Iris pigment epithelial cell (primary cell): ENCODE data around the gene FLCN.

ENCODE experiments used
- DNase-seq: peaks from one replicate; pipeline ENCODE4 v3.0.0-alpha.2; 2011; ENCODE audit warnings: low read depth

Gene FLCN

DNA sequence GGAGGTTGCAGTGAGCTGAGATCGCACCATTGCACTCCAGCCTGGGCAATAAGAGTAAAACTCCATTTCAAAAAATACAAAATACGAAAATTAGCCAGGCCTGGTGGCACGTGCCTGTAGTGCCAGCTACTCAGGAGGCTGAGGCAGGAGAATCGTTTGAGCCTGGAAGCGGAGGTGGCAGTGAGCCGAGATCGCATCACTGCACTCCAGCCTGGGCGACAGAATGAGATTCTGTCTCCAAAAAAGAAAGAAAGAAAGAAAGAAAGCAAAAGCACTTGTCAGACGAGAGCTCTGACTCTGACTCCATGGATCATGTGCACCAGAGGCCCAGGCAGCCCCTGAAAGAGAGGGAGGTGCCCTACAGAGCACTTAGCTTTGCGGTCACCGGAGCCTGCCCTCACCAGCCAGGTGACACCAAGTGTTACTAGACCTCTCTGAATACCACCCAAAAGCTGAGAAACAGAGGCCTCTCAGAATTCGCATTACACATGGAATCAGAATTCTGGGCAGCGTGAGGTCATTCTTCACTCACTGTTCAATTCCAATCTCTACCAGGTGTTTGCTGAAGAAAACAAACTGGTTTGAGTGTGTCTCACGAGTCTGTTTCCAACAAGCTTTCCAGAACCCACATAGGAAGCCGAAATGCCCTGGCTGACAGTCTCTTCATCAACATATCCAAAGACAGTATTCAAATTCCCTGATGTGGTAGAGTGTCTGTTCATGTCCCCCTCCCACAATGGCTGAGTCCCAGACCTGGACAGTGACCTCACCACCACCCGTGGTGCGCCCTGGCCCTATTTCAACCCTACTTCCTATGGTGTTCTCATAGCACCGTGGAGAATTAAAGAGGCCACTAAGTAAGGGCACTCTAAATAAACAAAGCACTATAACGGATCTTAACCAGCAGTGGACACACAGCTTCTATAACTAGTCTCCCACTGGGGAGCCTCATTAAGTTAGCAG is 1.5 kb downstream of the FLCN start:
- DNase-seq: peak; percentile 45

- DNase-seq: no peak
Observed at GRCh38 chr17:17232303-17232621, 4.7 kb downstream of the FLCN start.

DNA sequence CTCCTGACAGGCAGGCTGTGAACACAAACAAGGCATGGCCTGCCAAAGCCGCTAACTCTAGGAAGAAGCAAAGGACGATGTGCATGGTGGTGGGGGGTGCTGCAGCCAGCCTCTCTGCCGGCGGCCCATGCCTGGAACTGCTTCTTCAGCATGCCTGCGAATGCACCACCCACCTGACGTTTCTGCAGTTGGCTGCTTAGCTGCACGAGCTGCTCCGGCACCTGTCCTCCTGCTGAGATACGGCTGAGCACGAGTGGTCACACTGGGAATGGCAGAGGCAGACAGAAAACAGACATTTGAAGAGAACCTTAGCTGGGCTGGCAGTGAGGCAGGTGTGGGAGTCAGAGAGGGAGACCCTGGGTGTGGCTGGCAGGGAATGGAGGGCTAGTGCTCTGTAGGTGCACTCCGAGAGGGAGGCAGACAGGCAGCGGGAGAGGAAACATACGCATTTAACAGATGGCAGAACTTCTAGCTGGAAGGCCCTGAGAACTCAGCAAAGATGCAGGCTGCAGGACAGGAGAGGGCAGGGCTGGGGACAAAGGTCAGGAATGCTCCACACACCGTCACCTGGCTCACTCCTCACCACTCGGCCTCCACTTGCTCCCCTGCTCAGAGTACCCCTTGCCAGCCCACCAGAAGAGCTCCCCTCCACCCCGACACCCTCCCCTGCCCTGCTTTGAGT is 5.2 kb downstream of the FLCN start:
- no peak for DNase-seq

- no peak for DNase-seq
Observed at GRCh38 chr17:17229416-17230384, 7.3 kb downstream of the FLCN start.

GRCh38 chr17:17228521-17229279 is 8.3 kb downstream of the FLCN start:
- DNase-seq: no peak

DNA sequence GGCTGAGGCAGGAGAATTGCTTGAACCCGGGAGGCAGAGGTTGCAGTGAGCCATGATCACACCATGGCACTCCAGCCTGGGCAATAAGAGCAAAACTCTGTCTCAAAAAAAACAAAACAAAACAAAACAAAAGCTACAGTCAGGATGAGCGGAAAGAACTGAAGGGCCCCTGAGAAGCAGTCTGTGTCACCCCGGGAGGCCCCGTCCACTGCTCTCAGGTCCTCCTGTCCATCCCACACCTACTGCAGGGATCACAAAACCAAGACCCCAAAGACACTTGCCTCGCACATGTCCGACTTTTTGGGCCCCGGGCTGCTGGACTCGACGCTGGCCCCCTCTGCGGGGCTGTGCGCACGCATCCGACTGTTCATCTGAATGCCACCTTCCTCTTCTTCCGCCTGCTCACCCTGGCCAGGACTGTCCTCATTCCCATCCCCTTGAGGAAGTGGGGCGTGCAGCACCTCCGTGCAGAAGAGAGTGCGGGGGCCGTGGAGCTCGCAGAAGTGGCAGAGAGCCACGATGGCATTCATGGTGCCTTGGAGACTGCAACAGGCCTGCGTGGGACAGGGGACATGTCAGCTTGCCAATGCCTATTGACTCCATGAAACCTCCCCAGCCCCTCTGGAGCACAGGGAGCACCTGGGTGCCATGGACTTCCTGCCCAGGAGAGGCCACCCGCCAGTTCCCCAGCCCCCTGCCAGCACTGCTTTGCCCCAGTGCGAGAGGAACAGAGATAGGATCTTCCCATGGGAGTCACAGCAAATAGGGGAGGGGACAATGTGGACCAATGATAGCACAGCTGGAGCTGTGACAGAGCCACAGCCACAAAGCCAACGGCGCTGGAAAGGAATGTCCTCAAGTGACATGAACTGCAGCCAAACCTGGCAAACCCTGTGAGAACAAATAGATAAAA is 9.1 kb downstream of the FLCN start:
- DNase-seq: no peak

DNA sequence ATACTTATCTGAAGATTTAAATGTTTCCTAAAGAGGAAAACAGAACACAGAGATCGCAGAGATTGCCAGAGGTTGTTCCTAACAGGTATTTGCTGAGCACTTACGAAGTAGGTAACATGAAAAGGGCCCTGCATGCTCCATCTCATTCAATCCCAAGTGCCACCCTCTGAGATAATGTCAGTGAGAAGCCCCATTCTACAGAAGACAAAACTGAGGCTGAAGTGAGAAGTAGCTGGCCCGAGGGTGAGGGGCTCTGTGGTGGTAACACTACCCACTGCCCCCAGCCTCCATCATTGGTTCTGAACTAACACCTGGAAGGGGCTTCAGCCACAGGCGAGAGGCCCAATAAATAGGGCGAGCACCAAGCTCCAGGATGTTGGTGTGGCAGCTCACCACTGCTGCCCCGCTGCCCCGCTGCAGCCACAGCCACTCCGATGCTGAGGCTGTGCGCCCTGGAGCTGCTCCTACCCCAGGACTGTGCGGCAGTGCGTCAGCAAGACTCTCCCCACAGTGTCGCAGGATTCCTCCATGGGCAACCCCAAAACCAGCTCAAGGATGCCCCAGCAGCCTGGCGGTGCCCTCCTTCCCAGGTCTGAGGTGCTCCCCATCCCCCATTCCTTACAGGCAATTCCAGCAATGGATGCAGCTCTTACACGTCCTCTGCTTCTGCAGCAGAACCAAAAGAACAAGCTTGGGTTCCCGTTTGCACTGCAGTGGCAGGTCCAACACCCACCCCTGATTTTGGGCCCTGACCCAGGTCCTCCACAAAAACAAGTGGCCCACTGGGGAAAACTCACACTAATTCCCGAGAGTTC is 10.3 kb downstream of the FLCN start:
- no peak for DNase-seq

GRCh38 chr17:17225901-17226300 is 11.1 kb downstream of the FLCN start:
- no peak for DNase-seq

DNA sequence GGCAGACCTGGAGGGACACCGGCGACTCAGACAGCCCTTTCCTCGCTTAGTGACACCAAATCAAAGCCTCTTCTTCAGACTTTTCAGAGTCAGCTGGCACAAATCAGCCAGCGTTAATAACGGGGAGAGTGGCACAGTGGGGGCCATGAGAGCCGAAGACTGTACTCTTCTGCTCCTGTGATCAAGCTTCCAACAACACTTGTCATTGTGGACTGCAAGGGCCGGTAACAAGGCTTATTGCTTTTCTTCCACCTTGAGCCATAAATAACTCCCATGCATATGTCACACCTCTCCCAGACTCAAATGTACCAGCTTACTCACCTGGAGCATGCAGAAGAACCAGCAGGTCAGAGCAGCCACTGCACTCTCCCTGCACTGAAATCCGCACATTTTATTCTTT is 12.8 kb downstream of the FLCN start:
- no peak for DNase-seq

GRCh38 chr17:17223736-17224135 is 13.2 kb downstream of the FLCN start:
- DNase-seq: no peak

GRCh38 chr17:17221329-17221728 is 15.6 kb downstream of the FLCN start:
- DNase-seq: no peak

DNA sequence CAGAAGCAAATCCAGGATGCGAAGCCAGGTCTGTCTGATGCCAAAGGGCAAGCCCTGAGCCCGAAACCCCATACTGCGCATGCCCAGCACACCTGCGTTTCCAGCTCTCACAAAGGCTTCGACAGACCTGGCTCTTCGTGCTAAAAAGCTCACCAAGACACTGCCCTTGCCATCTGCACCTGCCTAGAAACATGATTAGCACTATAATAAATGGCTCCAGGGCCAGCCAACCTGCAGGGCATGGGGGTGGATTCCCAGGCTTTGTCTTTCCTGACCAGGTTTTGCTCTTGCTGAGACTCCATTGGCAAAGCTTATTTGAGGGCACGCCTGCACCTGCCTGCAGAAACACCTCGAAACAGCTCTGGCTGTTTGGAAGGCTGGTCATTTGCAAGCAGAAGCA is 16.4 kb downstream of the FLCN start:
- no peak for DNase-seq

- no peak for DNase-seq
Observed at GRCh38 chr17:17217995-17218394, 19.0 kb downstream of the FLCN start.

DNA sequence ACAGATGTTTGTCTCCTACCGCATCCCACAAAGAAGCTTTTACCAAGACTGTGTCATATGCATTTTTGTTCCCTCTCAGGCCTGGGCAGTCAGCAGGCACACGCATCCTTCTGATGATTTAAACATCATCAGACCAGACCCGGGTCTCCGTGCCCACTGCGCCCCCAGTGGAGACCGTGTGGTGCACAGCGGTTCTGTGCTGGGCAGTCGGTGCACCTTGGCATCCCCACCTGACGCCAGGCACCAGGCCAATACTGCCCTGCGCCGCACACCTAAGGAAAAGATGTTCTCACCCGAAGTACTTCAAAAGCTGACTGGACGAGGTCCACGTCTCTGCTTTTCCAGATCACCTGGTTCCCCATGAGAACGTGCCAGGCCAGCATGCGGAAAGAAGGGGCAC is 20.2 kb downstream of the FLCN start:
- no peak for DNase-seq

- no peak for DNase-seq
Observed at GRCh38 chr17:17216236-17216635, 20.7 kb downstream of the FLCN start.

- no peak for DNase-seq
Observed at GRCh38 chr17:17215575-17215974, 21.4 kb downstream of the FLCN start.

- DNase-seq: no peak
Observed at GRCh38 chr17:17214646-17215436, 22.1 kb downstream of the FLCN start.

DNA sequence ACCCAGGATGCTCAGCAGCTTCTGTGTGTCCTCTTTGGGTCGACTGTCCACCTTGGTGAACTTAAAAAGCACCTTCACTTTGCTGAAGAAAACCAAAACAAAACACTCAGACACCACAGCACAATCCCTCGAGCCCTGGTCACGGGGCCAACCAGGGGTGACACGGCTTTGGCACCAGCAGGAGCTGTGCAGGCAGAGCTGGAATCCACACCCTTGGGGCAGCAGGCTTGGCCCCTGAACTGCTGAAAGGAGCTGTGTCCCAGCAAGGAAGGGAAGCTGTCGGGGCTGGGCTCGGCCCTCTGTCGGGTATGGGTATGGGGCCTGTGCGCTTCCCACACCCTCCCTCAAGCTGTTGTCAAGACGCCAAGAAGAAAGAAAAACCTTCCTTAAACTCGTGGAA is 23.2 kb downstream of the FLCN start:
- DNase-seq: no peak

DNA sequence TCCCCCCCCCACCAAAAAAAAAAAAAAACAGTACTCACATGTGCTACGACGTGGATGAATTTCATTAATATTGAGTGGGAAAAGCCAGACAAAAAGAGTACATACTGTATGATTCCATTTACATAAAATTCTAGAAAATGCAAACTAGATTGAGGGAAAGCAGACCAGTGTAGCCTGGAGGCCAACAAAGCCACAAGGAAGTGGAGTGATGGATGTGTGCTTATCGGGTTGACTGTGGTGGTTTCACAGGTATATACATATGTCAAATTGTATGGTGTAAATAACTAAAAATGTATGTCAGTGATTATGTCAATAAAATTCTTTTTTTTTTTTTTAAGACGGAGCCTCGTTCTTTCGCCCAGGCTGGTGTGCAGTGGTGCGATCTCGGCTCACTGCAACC is 29.0 kb downstream of the FLCN start:
- DNase-seq: no peak
